Subcutaneous adipose tissue (tissue), 4 donors: ENCODE measurements around the gene ANXA4. TPM values are rescaled to one million over a fixed set of nuclear protein-coding genes. Genes with fewer than 3 reads are reported as not detected.

Experiments used
- total RNA-seq, 4 donors: library from RNA; depleted of rRNA; stranded (reverse); fragments of >200 nt; gene quantifications; one replicate each; pipeline ENCODE4 v1.1.0, GENCODE V29; 2016
- TF ChIP-seq, protein P1 (sequence below): fragments of 450-650 bp; IDR thresholded peaks from one replicate; pipeline ENCODE4 v1.5.1; 2016; ENCODE audit warnings: low read depth, mild to moderate bottlenecking, control low read depth, antibody characterized with exemption, moderate library complexity

Gene ANXA4
- total RNA-seq, 4 donors from 2014 or later, result 47.5 to 102 (median 71.0) TPM

DNA sequence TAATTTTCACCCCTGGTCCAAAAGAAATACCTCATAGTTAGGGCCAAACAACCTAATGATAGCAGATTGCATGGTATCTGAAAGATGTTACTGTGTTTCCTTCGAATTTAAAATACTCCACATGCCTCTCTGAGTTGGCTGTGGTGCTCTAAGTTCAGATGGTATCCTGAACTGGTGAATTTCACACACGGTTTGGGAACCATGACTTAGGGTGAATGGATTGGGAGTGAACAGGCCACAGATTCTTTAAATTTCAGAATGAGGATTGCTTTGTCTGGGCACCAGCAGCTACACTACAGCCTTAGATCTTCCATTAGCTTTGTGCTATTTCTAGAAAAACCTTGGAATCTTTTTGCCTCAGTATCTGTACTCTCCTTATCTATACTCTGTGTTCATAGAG, 93.7 kb downstream of the ANXA4 start:
- TF ChIP-seq, protein P1, sequence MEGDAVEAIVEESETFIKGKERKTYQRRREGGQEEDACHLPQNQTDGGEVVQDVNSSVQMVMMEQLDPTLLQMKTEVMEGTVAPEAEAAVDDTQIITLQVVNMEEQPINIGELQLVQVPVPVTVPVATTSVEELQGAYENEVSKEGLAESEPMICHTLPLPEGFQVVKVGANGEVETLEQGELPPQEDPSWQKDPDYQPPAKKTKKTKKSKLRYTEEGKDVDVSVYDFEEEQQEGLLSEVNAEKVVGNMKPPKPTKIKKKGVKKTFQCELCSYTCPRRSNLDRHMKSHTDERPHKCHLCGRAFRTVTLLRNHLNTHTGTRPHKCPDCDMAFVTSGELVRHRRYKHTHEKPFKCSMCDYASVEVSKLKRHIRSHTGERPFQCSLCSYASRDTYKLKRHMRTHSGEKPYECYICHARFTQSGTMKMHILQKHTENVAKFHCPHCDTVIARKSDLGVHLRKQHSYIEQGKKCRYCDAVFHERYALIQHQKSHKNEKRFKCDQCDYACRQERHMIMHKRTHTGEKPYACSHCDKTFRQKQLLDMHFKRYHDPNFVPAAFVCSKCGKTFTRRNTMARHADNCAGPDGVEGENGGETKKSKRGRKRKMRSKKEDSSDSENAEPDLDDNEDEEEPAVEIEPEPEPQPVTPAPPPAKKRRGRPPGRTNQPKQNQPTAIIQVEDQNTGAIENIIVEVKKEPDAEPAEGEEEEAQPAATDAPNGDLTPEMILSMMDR, result no peak

DNA sequence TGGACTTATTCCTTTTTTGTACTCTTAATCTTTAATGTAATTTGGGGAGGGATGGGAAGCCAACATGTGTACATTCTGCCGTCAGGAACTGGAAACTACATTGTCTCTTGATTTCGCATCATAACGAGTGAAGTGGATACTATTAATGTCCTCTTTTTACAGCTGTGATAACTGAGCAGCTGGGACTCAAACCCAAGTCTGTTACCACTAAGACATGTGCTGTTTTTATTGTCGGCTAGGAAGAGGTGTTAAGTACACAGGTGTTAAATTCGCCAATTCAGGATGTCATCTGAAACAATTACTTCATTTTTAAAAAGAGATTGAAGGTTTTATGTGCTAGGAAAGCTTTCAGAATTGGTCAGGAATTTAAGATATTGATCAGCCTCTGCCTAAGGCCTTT, 94.4 kb downstream of the ANXA4 start:
- TF ChIP-seq, protein P1, result no peak

DNA sequence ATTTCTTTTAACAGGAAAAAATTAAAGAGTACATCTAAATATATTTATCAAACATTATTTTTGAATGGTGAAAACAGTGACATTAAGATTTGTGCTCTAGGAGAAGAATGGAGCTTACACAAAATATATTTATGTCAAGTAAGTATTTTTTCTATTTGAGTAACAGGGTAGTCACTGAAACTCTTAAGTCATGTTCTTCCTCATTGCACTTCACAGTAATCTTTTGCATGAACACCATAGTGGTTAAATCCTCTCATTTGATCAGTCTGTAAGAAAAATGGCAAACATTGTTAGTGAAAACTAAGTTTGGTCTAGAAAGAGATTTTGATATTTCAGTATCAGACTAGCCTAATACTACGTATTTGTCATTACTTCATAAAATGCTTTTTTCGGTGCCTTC, 95.6 kb downstream of the ANXA4 start:
- TF ChIP-seq, protein P1, result no peak

DNA sequence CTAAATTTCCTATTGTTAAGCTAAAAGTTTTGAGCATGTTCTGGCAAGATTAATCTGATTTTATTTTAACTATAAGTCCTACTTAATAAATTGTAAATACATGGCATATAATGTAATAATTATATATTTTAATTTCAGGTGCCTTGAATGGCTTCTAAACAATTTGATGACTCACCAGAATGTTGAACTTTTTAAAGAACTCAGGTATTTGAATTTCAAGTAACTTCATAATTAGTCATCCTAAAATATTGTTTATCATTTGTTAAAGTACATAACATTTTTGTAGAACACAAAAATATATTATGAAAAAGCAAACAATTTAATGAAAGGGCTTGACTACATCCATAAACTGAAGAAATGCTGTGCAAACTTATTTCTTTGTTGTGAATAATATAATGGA, 102.1 kb downstream of the ANXA4 start:
- TF ChIP-seq, protein P1, result no peak

DNA sequence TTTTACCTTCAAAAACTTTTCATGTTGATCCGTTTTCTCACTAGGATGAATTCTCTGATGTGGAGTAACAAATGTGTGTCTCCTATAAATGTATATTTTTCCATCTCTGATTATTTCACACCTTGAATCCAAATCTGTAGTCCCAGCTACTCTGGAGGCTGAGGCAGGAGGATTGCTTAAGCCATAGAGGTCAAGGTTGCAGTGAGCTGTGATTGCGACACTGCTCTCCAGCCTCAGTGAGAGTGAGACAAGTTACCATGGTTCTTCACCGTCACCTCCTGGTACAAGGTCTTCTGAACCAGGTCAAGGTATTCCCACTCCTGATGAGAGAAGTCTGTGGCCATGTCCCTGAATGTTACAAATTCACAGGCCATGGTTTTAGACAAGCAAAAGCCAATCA, 102.6 kb downstream of the ANXA4 start:
- TF ChIP-seq, protein P1, result no peak

DNA sequence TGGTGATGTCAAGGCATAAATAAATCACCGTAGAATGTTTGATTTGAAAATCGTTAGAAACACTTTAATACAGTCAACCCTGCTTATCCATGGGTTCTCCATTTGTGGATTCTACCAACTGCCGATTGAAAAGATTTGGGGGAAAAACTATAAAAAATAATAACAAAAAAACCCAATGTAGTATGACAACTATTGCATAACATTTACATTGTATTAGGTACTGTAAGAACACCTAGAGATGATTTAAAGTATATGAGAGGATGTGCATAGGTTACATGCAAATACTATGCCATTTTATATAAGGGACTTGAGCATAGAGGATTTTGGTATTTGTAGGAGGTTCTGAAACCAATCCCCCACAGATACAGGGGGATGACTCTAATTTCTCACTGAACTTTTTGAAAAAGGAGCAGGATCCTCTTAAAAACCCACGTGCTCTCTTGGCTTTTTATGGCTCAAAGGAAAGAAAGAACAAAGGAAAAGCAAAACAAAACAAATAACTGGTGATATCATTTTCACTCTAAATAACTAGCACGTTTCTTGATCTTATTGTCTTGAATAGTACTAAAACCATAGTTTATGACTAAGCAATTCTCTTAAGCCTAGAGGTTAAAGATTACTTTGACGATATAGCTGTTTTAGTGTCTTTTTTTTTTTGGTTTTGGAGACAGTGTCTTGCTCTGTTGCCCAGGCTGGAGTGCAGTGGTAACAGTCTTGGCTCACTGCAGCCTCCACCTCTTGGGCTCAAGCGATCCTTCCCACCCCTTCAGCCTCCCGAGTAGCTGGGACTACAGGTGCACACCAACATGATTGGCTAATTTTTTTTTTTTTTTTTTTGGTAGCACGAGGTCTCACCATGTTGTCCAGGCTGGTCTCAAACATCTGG, 104.5 kb downstream of the ANXA4 start:
- TF ChIP-seq, protein P1, result no peak

DNA sequence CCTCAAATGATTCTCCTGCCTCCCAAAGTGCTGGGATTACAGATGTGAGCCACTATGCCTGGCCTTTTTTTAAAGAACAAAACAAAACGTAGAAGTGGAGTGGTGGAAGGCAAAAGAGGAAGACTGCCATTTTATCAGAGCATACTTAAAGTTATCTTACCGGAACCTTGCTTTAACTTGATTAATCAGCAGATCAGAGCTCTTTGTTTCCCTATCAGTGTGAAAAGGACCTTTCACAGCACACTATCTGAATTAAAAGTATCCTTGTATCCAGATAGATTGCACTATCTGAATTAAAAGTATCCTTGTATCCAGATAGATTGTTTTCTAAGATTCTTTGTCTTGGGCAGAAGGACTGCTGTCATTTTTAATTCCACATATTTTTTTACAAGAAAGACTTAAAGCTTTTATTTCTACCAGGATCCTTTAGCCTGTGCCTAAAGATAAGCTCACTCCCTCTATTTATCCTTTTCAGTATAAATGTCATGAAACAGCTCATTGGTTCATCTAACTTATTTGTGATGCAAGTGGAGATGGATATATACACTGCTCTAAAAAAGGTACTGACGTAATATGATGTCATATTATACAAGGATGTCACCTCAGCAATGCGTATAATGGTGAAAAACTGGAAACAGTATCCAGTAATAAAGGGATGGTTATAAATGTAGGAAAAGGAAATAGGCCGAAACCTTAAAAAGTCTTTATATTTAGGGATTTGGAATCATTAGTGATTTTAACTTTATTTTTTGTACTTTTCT, 105.3 kb downstream of the ANXA4 start:
- TF ChIP-seq, protein P1, result no peak
